ENCODE results near the gene ANAPC2.

- TF ChIP-seq CTCF (IDR thresholded peaks at IDR 0.05; ENCODE audit: borderline replicate concordance, extremely low read depth, low read length, poor library complexity, severe bottlenecking) (no peak), EZH2 (IDR thresholded peaks at IDR 0.05; ENCODE audit: borderline replicate concordance, low read depth, low read length, severe bottlenecking) (no peak)
Measured at GRCh38 chr9:137222190-137223077, 34.1 kb upstream of the ANAPC2 start, which contains the start of gene RNF208.

All from DND-41 (cell line).